K562 (cell line): ENCODE results near the gene TMCO1. TPM values are rescaled to one million over a fixed set of nuclear protein-coding genes. Genes with fewer than 3 reads are reported as not detected.

Experiments
- ATAC-seq: fragments of 200-7000 bp; cut with Tn5 transposase; 3 replicates; pipeline ENCODE4 v1.9.1; 2020; ENCODE audit warnings: moderate library complexity
- BruUV-seq: library from RNA; stranded (reverse); fragments of 400-500 nt; replicated peaks from 2 replicates; lab custom pipeline; 2021; lab: Mats Ljungman, UMichigan
- CTCF ChIA-PET: fragments of 300-600 bp; formaldehyde crosslinking; extraction: SDS; loops from one replicate; lab custom pipeline; 2021; ENCODE audit warnings: low intra/inter-chr PET ratio; lab: Yijun Ruan, JAX
- POLR2A ChIA-PET: fragments of 300-600, 350-650 bp; sonication (Branson Sonifier 250); formaldehyde crosslinking; extraction: SDS; loops from one replicate; lab custom pipeline; 2021; ENCODE audit warnings: antibody characterized with exemption, inconsistent platforms; lab: Yijun Ruan, JAX
- DNase-seq, 4 experiments: peaks; one replicate each; pipeline versions ENCODE4 v3.0.0 to v3.0.0-alpha.2; 2011 to 2018; ENCODE audit warnings: low spot score in 3 of 4, mixed read lengths in 3 of 4; ENCODE audit errors: extremely low read depth in 1 of 4
- FAIRE-seq: peaks from 2 replicates; lab custom pipeline; 2011; peaks lifted over from hg19 to GRCh38; lab: Jason Lieb, UNC
- H2AFZ ChIP-seq: 2 replicates; pipeline ENCODE4 v1.6.0; 2011; ENCODE audit warnings: low read depth, low read length, control low read depth, inconsistent platforms
- H3K27ac ChIP-seq: fragments of 200-600 bp; 3 replicates; pipeline ENCODE4 v1.8.0; 2011; ENCODE audit warnings: low read depth, mild to moderate bottlenecking, control low read depth, inconsistent platforms, low read length, moderate library complexity, mixed read lengths; ENCODE audit errors: extremely low read depth
- H3K27me3 ChIP-seq, 2 experiments: fragments of 300-600 bp in 1 of 2; 2 replicates in 1 of 2; 3 replicates in 1 of 2; pipeline versions ENCODE4 v1.6.0 to v1.8.0; 2011; ENCODE audit warnings: inconsistent platforms in 2 of 2, low read length in 2 of 2, mild to moderate bottlenecking in 1 of 2, mixed read lengths in 1 of 2, moderate library complexity in 1 of 2; ENCODE audit not compliant: control insufficient read depth in 2 of 2, insufficient read depth in 2 of 2
- H3K36me3 ChIP-seq: fragments of 300-600 bp; 3 replicates; pipeline ENCODE4 v1.8.0; 2011; ENCODE audit warnings: mild to moderate bottlenecking, low read length, inconsistent platforms; ENCODE audit not compliant: control insufficient read depth, insufficient read depth
- H3K4me1 ChIP-seq, 2 experiments: fragments of 200-600 bp in 1 of 2; replicated peaks in 1 of 2; 2 replicates in 1 of 2; 3 replicates in 1 of 2; pipeline versions ENCODE4 v1.5.1 to v1.8.0; 2011; ENCODE audit warnings: inconsistent platforms in 2 of 2, low read length in 2 of 2, mild to moderate bottlenecking in 1 of 2, mixed read lengths in 1 of 2, moderate library complexity in 1 of 2; ENCODE audit not compliant: control insufficient read depth in 2 of 2, insufficient read depth in 2 of 2
- H3K4me2 ChIP-seq: 2 replicates; pipeline ENCODE4 v1.6.1; 2011; ENCODE audit warnings: low read length, control low read depth, inconsistent platforms, mixed read lengths; ENCODE audit not compliant: insufficient read depth
- H3K4me3 ChIP-seq: fragments of 200-600 bp; sonication (generic), shearing (Covaris generic); 2 replicates; pipeline ENCODE4 v1.5.1; 2016; ENCODE audit warnings: control low read depth, inconsistent platforms
- H3K79me2 ChIP-seq: fragments of 200-600 bp; 3 replicates; pipeline ENCODE4 v1.8.0; 2011; ENCODE audit warnings: low read length, inconsistent platforms; ENCODE audit not compliant: control insufficient read depth, insufficient read depth
- H3K9ac ChIP-seq, 2 experiments: 2 replicates each; pipeline versions ENCODE4 v1.6.0 to v1.6.1; 2011; ENCODE audit warnings: low read depth in 2 of 2, low read length in 2 of 2, control low read depth in 1 of 2, inconsistent platforms in 1 of 2, mild to moderate bottlenecking in 1 of 2, mixed read lengths in 1 of 2; ENCODE audit not compliant: insufficient read depth in 1 of 2
- H3K9me1 ChIP-seq: one replicate; pipeline ENCODE4 v1.6.0; 2011; ENCODE audit warnings: inconsistent platforms, mild to moderate bottlenecking, low read length, moderate library complexity; ENCODE audit not compliant: control insufficient read depth, insufficient read depth
- H3K9me3 ChIP-seq: replicated peaks from 2 replicates; pipeline ENCODE4 v1.5.1; 2011; ENCODE audit warnings: low read depth, low read length, inconsistent platforms; ENCODE audit not compliant: control insufficient read depth, insufficient read depth
- H4K20me1 ChIP-seq: replicated peaks from 2 replicates; pipeline ENCODE4 v1.6.1; 2011; ENCODE audit warnings: low read length, inconsistent platforms, mixed read lengths; ENCODE audit not compliant: control insufficient read depth, insufficient read depth
- CUX1 ChIP-seq: fragments of 200-800 bp; sonication (Bioruptor generic); IDR thresholded peaks from 2 replicates; pipeline ENCODE4 v1.6.1; 2016; ENCODE audit warnings: missing genetic modification characterization, missing compliant biosample characterization
- EP400 ChIP-seq: fragments of 450-650 bp; IDR thresholded peaks from 2 replicates; pipeline ENCODE4 v1.6.1; 2017; ENCODE audit warnings: antibody characterized with exemption, mild to moderate bottlenecking, moderate library complexity
- ETS1 ChIP-seq: conservative IDR thresholded peaks from 2 replicates; pipeline ENCODE4 v1.6.1; 2011; ENCODE audit warnings: low read depth, mild to moderate bottlenecking, low read length; ENCODE audit not compliant: control insufficient read depth
- SIX5 ChIP-seq, 2 experiments: IDR thresholded peaks; 2 replicates each; pipeline ENCODE4 v1.6.1; 2011; ENCODE audit warnings: low read length in 2 of 2, borderline replicate concordance in 1 of 2, low read depth in 1 of 2, mild to moderate bottlenecking in 1 of 2, moderate library complexity in 1 of 2; ENCODE audit not compliant: insufficient read depth in 1 of 2
- SMARCC2 ChIP-seq: fragments of 450-650 bp; IDR thresholded peaks from 2 replicates; pipeline ENCODE4 v1.6.1; 2017; ENCODE audit warnings: antibody characterized with exemption, moderate library complexity, mild to moderate bottlenecking, low read depth
- SUPT5H ChIP-seq: fragments of 450-650 bp; IDR thresholded peaks from 2 replicates; pipeline ENCODE4 v1.6.1; 2016
- ZBTB43 ChIP-seq: sonication (generic); formaldehyde crosslinking; IDR thresholded peaks from 2 replicates; pipeline ENCODE4 v1.8.0; 2023; ENCODE audit warnings: mild to moderate bottlenecking, missing genetic modification reagents
- ZFP91 ChIP-seq: sonication (generic); formaldehyde crosslinking; IDR thresholded peaks from 2 replicates; pipeline ENCODE4 v1.8.0; 2022; ENCODE audit warnings: mild to moderate bottlenecking, missing genetic modification reagents
- ZNF143 ChIP-seq: sonication (generic); formaldehyde crosslinking; IDR thresholded peaks from 2 replicates; pipeline ENCODE4 v1.9.0; 2022; ENCODE audit warnings: mild to moderate bottlenecking, missing genetic modification reagents
- WGBS: fragments of 100-300 bp; shearing (Covaris generic); methylation state at CpG from one replicate; pipeline ENCODE4 v1.1.6; 2016; ENCODE audit warnings: low coverage, mixed read lengths; ENCODE audit not compliant: insufficient coverage; ENCODE audit errors: missing lambda C conversion rate; 5-methylcytosine and 5-hydroxymethylcytosine counted together
- in situ Hi-C: fragments of 300-500 bp; cut with MboI; formaldehyde crosslinking; loops from 4 replicates; pipeline ENCODE4 v1.15.0; 2018; ENCODE audit warnings: inconsistent platforms, mixed read lengths
- intact Hi-C: fragments of 100-400 bp; cut with micrococcal nuclease; formaldehyde crosslinking; loops from 2 replicates; pipeline ENCODE4 v1.14.2; 2022
- polyA plus RNA-seq, 8 experiments: library from polyadenylated mRNA; depleted of rRNA in 4 of 8; stranded (reverse) in 5 of 8; unstranded in 3 of 8; fragments of >200 nt; fragmentation: Nextera tagmentation in 2 of 8; fragmentation: Illumina TruSeq in 1 of 8; extraction: Ambion mirVana in 2 of 8; extraction: Trizol in 1 of 8; gene quantifications; 2 replicates each; pipeline versions ENCODE4 v1.2.1 to v1.2.3, GENCODE V29; 2011 to 2014; ENCODE audit warnings: inconsistent platforms in 1 of 8, missing spikeins in 1 of 8
- total RNA-seq, 7 experiments: library from RNA; depleted of rRNA in 6 of 7; stranded (reverse); fragments of >200 nt in 6 of 7; fragmentation: Illumina TruSeq in 2 of 7; extraction: Trizol in 2 of 7; gene quantifications; 2 replicates each; pipeline versions ENCODE4 v1.2.1 to v1.2.3, GENCODE V29; 2011 to 2021; ENCODE audit warnings: low replicate concordance in 1 of 7

TMCO1 gene
- total and polyA plus RNA-seq, 9 of the 15 experiments (the other 6 are each of a cell fraction or from before 2014, with no cell fraction given): 69.3 to 561 (median 175) TPM

GRCh38 chr1:165697881-165698760 lies 70.5 kb downstream of the TMCO1 start, which contains the start of gene ALDH9A1:
Gene ALDH9A1 (minus strand): TSS chr1:165698562. CDS start chr1:165698558, 4 bp downstream.
- DNase-seq: peak; percentile 93 to 97 (median 96)
- under 1% methylated on average over 58 of the region's 65 CpGs for WGBS
- Histone ChIP-seq H4K20me1 (no peaks in the 10 kb centered on the region), H2AFZ (peak within 1 kb of the TSS; percentile 95), H3K9me1 (no peaks in the 10 kb centered on the region), H3K36me3 (0 out of 3 replicates have a peak, but pooled peaks cover 3% of the 10 kb centered on the region), H3K79me2 (peaks cover 29% of the 10 kb centered on the region), H3K27ac (peak within 1 kb of the TSS; percentile 82), H3K27me3 (no peaks in the 10 kb centered on the region; a peak in 1 of 5 replicates), H3K4me2 (peak within 1 kb of the TSS; percentile 94), H3K4me3 (peak within 1 kb of the TSS; percentile 93), H3K9me3 (no peaks in the 10 kb centered on the region), H3K9ac (peak within 1 kb of the TSS; percentile 86 to 95), H3K4me1 (peaks cover 6 to 7% of the 10 kb centered on the region in 2 experiments)
- CTCF ChIA-PET: interaction anchor here (0.6 to 1.5 kb wide), 5 partner anchors 68 to 1989 kb away, joined by 3 to 4 read pairs (median 4); partner anchors contain the start of gene MGST3
- POLR2A ChIA-PET: interaction anchor here (0.6 to 1.9 kb wide), 20 partner anchors 9 to 1533 kb away, joined by 3 to 11 read pairs (median 4); no protein-coding TSS in a partner anchor
- ATAC-seq: peak; percentile 96
- intact Hi-C loops (loop anchor here (1.0 to 5.0 kb wide), 2 partner anchors 68 to 96 kb away; no protein-coding TSS in a partner anchor), in situ Hi-C loops (no loop called here)
- FAIRE-seq: peak; percentile 79
- BruUV-seq: no TSS peak
- TF ChIP-seq ZNF143: no peak
- 0 out of 2 replicates have a peak, but pooled peaks have one; percentile 56 for TF ChIP-seq ETS1
- TF ChIP-seq SIX5 (IDR thresholded peaks at IDR 0.05; ENCODE audit: borderline replicate concordance in 1 of 2, insufficient read depth in 1 of 2, low read depth in 1 of 2, low read length in 2 of 2): no peak
- no peak for TF ChIP-seq CUX1 (CRISPR knock-in tag)
- TF ChIP-seq SUPT5H: peak; percentile 95
- TF ChIP-seq ZFP91 (CRISPR knock-in tag): 0 out of 2 replicates have a peak, but pooled peaks have one; percentile 36
- peak; percentile 83; the same call in 1 of the 2 replicates for TF ChIP-seq EP400
- 0 out of 2 replicates have a peak, but pooled peaks have one; percentile 42 for TF ChIP-seq SMARCC2
- 0 out of 2 replicates have a peak, but pooled peaks have one; percentile 29 for TF ChIP-seq ZBTB43
